Measurements from ENCODE around the gene SOX11.

The SOX11 gene

GRCh38 chr2:5742126-5742525 lies 49.9 kb downstream of the SOX11 start:
- H3K9ac ChIP-seq (ENCODE audit: low read depth, low read length), result no peak overlapping the region
- no peaks in the 10 kb centered on the region for H3K36me3 ChIP-seq (ENCODE audit: insufficient read depth, low read length)
- H3K9me3 ChIP-seq (ENCODE audit: control insufficient read depth, insufficient read depth, low read length), result no peaks in the 10 kb centered on the region
- peaks cover 6% of the 10 kb centered on the region; the same call in 1 of the 2 replicates for H3K4me1 ChIP-seq (ENCODE audit: insufficient read depth, low read length)

GRCh38 chr2:5748391-5748790 lies 56.2 kb downstream of the SOX11 start:
- Histone ChIP-seq H3K36me3 (ENCODE audit: insufficient read depth, low read length) (no peaks in the 10 kb centered on the region), H3K4me1 (ENCODE audit: insufficient read depth, low read length) (no peaks in the 10 kb centered on the region), H3K9me3 (ENCODE audit: control insufficient read depth, insufficient read depth, low read length) (no peaks in the 10 kb centered on the region), H3K9ac (ENCODE audit: low read depth, low read length) (no peak overlapping the region)

- no peaks in the 10 kb centered on the region for H3K36me3 ChIP-seq (ENCODE audit: insufficient read depth, low read length)
- H3K9ac ChIP-seq (ENCODE audit: low read depth, low read length), result no peak overlapping the region
- H3K9me3 ChIP-seq (ENCODE audit: control insufficient read depth, insufficient read depth, low read length), result no peaks in the 10 kb centered on the region
- H3K4me1 ChIP-seq (ENCODE audit: insufficient read depth, low read length), result no peaks in the 10 kb centered on the region
These were observed 56.8 kb downstream of the SOX11 start for GRCh38 chr2:5748946-5749345.

- no peaks in the 10 kb centered on the region for H3K4me1 ChIP-seq (ENCODE audit: insufficient read depth, low read length)
- H3K9ac ChIP-seq (ENCODE audit: low read depth, low read length), result no peak overlapping the region
These were observed 57.2 kb downstream of the SOX11 start for GRCh38 chr2:5749347-5749746.

More at GRCh38 chr2:5749347-5749746, 57.2 kb downstream of the SOX11 start:
- Histone ChIP-seq H3K36me3 (ENCODE audit: insufficient read depth, low read length) (no peaks in the 10 kb centered on the region), H3K9me3 (ENCODE audit: control insufficient read depth, insufficient read depth, low read length) (no peaks in the 10 kb centered on the region)

Data from ES-I3 (cell line).